GM23338 (cell line): Measurements from ENCODE around the gene ASB8. TPM values are rescaled to one million over a fixed set of nuclear protein-coding genes. Genes with fewer than 3 reads are reported as not detected.
"Not testable (repeated sequence)": the region's sequence is repeated elsewhere in the genome, so short reads cannot be mapped to it uniquely, and the experiment has no call there.

Source experiments
- ATAC-seq: fragments of 200-7000 bp; cut with Tn5 transposase; 3 replicates; pipeline ENCODE4 v1.9.1; 2020
- DNase-seq: peaks from one replicate; pipeline ENCODE4 v3.0.0-alpha.2; 2015; ENCODE audit warnings: low spot score
- H2AFZ ChIP-seq: fragments of 200-600 bp; sonication (generic); 2 replicates; pipeline ENCODE4 v1.8.0; 2016; ENCODE audit warnings: antibody characterized with exemption, mild to moderate bottlenecking, moderate library complexity
- H3F3A ChIP-seq: fragments of 200-600 bp; sonication (generic); replicated peaks from 2 replicates; pipeline ENCODE4 v1.8.0; 2017; ENCODE audit warnings: antibody characterized with exemption, mixed run types, low read depth
- H3K27ac ChIP-seq: fragments of 200-600 bp; sonication (generic); 2 replicates; pipeline ENCODE4 v1.6.1; 2016; ENCODE audit warnings: low read depth
- H3K27me3 ChIP-seq: fragments of 200-600 bp; sonication (generic); 2 replicates; pipeline ENCODE4 v1.8.0; 2016; ENCODE audit warnings: mild to moderate bottlenecking, mixed run types, moderate library complexity; ENCODE audit not compliant: insufficient read depth
- H3K36me3 ChIP-seq: fragments of 200-600 bp; sonication (generic); 2 replicates; pipeline ENCODE4 v1.8.0; 2016; ENCODE audit warnings: mild to moderate bottlenecking; ENCODE audit not compliant: insufficient read depth
- H3K4me1 ChIP-seq: fragments of 200-600 bp; sonication (generic); 2 replicates; pipeline ENCODE4 v1.8.0; 2016; ENCODE audit warnings: mild to moderate bottlenecking, moderate library complexity; ENCODE audit not compliant: insufficient read depth
- H3K4me2 ChIP-seq: fragments of 200-600 bp; sonication (generic); 2 replicates; pipeline ENCODE4 v1.7.1; 2017; ENCODE audit warnings: mixed run types
- H3K4me3 ChIP-seq: fragments of 200-600 bp; sonication (generic); 2 replicates; pipeline ENCODE4 v1.6.1; 2016; ENCODE audit warnings: mixed run types
- H3K79me2 ChIP-seq: fragments of 200-600 bp; sonication (generic); replicated peaks from 2 replicates; pipeline ENCODE4 v1.8.0; 2017; ENCODE audit warnings: mild to moderate bottlenecking; ENCODE audit not compliant: insufficient read depth
- H3K9me2 ChIP-seq: fragments of 200-600 bp; sonication (generic); 2 replicates; pipeline ENCODE4 v1.8.0; 2017; ENCODE audit not compliant: insufficient read depth
- H4K20me1 ChIP-seq: fragments of 200-600 bp; sonication (generic); replicated peaks from 2 replicates; pipeline ENCODE4 v1.8.0; 2017; ENCODE audit warnings: mild to moderate bottlenecking; ENCODE audit not compliant: insufficient read depth
- H3K27ac Mint-ChIP-seq: 2 replicates; pipeline ENCODE4 v1.8.0; 2020; ENCODE audit warnings: inconsistent platforms, mild to moderate bottlenecking, moderate library complexity, mixed read lengths
- H3K27me3 Mint-ChIP-seq: 3 replicates; pipeline ENCODE4 v1.8.0; 2022; ENCODE audit warnings: low read depth, mild to moderate bottlenecking, moderate library complexity, mixed read lengths, inconsistent platforms; ENCODE audit not compliant: insufficient read depth, poor library complexity
- H3K36me3 Mint-ChIP-seq: 3 replicates; pipeline ENCODE4 v1.8.0; 2021; ENCODE audit warnings: low read depth, mild to moderate bottlenecking, inconsistent platforms, moderate library complexity, mixed read lengths
- H3K4me1 Mint-ChIP-seq: 3 replicates; pipeline ENCODE4 v1.8.0; 2020; ENCODE audit warnings: mild to moderate bottlenecking, inconsistent platforms, mixed read lengths
- H3K4me3 Mint-ChIP-seq: 3 replicates; pipeline ENCODE4 v1.8.0; 2021; ENCODE audit warnings: moderate library complexity, mild to moderate bottlenecking, inconsistent platforms, mixed read lengths
- H3K9me3 Mint-ChIP-seq: 3 replicates; pipeline ENCODE4 v1.8.0; 2020; ENCODE audit warnings: moderate library complexity, mild to moderate bottlenecking, inconsistent platforms, mixed read lengths
- CREB1 ChIP-seq: fragments of 250-450 bp; sonication (Bioruptor Pico); IDR thresholded peaks from 2 replicates; pipeline ENCODE4 v1.5.0; 2020; ENCODE audit warnings: low read depth, mild to moderate bottlenecking, moderate library complexity
- ETS1 ChIP-seq: IDR thresholded peaks from 2 replicates; pipeline ENCODE4 v1.6.1; 2016; ENCODE audit warnings: antibody characterized with exemption
- EZH2 ChIP-seq: fragments of 200-600 bp; sonication (generic); IDR thresholded peaks from one replicate; pipeline ENCODE4 v1.8.0; 2017; ENCODE audit warnings: antibody characterized with exemption, mild to moderate bottlenecking, low read depth; ENCODE audit not compliant: unreplicated experiment
- EZH2phosphoT487 ChIP-seq: fragments of 200-600 bp; sonication (generic); IDR thresholded peaks from one replicate; pipeline ENCODE4 v1.8.1; 2018; ENCODE audit warnings: antibody characterized with exemption; ENCODE audit not compliant: unreplicated experiment
- JUNB ChIP-seq: IDR thresholded peaks from one replicate; pipeline ENCODE4 v1.6.1; 2016; ENCODE audit warnings: antibody characterized with exemption; ENCODE audit not compliant: unreplicated experiment
- NANOG ChIP-seq: IDR thresholded peaks from 2 replicates; pipeline ENCODE4 v1.6.1; 2016; ENCODE audit warnings: antibody characterized with exemption, borderline replicate concordance
- POLR2AphosphoS5 ChIP-seq: IDR thresholded peaks from 2 replicates; pipeline ENCODE4 v1.6.1; 2016; ENCODE audit warnings: antibody characterized with exemption, low read depth
- STAT1 ChIP-seq: IDR thresholded peaks from one replicate; pipeline ENCODE4 v1.6.1; 2016; ENCODE audit warnings: antibody characterized with exemption; ENCODE audit not compliant: unreplicated experiment
- ZNF114 ChIP-seq: fragments of 250-450 bp; sonication (Bioruptor Pico); IDR thresholded peaks from 2 replicates; pipeline ENCODE4 v1.5.0; 2020; ENCODE audit warnings: mild to moderate bottlenecking, moderate library complexity
- ZNF331 ChIP-seq: fragments of 250-450 bp; sonication (Bioruptor Pico); IDR thresholded peaks from 2 replicates; pipeline ENCODE4 v1.5.0; 2020; ENCODE audit warnings: low read depth, mild to moderate bottlenecking, moderate library complexity
- polyA plus RNA-seq: library from polyadenylated mRNA; unstranded; fragments of >200 nt; fragmentation: Nextera tagmentation; extraction: Ambion mirVana; gene quantifications from 2 replicates; pipeline ENCODE4 v1.2.1, GENCODE V29; 2016
- total RNA-seq: library from RNA; depleted of rRNA; stranded (reverse); fragments of >200 nt; shearing (Covaris generic); gene quantifications from 2 replicates; pipeline ENCODE4 v1.2.3, GENCODE V29; 2014
- TF ChIP-seq, protein P1 (sequence below), 2 experiments: fragments of 200-600 bp in 1 of 2; sonication (generic) in 1 of 2; conservative IDR thresholded peaks; 2 replicates each; pipeline versions ENCODE4 v1.5.1 to v1.6.1; 2016 to 2017; ENCODE audit warnings: antibody characterized with exemption in 2 of 2, low read depth in 2 of 2, mild to moderate bottlenecking in 2 of 2, moderate library complexity in 1 of 2
- TF ChIP-seq, protein P2 (sequence below): IDR thresholded peaks from one replicate; pipeline ENCODE4 v1.6.1; 2018; ENCODE audit warnings: antibody characterized with exemption; ENCODE audit not compliant: unreplicated experiment

The ASB8 gene
- total and polyA plus RNA-seq, 2 experiments from 2014 or later, result 5.4 to 8.4 TPM

- H3K36me3 Mint-ChIP-seq, result peaks cover 46% of the 10 kb centered on the region
- not testable (repeated sequence) for H3F3A ChIP-seq, H3K4me1 Mint-ChIP-seq, H3K4me1 ChIP-seq, H3K9me2 ChIP-seq, H3K4me2 ChIP-seq, H3K27ac ChIP-seq, ATAC-seq, H3K9me3 Mint-ChIP-seq, H3K27ac Mint-ChIP-seq, DNase-seq, H3K27me3 ChIP-seq, H3K27me3 Mint-ChIP-seq, H3K4me3 ChIP-seq, H2AFZ ChIP-seq, H3K4me3 Mint-ChIP-seq
- peaks cover 14% of the 10 kb centered on the region for H3K79me2 ChIP-seq
- peaks cover 35% of the 10 kb centered on the region for H3K36me3 ChIP-seq
- H4K20me1 ChIP-seq, result peaks cover 14% of the 10 kb centered on the region
These were observed 31.8 kb downstream of the ASB8 start for GRCh38 chr12:48125542-48125941.

DNA sequence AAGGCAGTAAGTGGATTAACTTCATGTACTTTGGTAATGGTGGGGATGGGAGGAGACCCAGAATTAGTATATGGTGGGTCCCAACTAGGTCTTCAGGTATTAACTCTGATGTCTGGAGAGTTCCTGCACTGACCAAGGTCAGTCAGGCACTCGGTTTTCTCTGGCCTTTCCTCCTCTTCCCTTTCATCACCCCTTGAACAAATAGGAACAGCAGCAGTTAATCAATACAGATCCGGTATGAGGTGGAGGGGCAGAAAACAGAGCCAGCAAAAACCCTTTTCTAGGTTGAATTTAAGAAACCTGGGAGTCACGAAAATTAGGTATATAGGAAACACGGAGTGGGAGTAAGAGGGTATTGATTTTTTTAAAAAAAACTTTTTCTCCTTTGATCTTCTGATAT lies 34.1 kb downstream of the ASB8 start:
- Histone ChIP-seq H3K79me2 (peaks cover 23% of the 10 kb centered on the region), H3K27ac (no peak overlapping the region), H3K36me3 (peaks cover 28% of the 10 kb centered on the region), H3K4me1 (peaks cover 12% of the 10 kb centered on the region), H3F3A (no peaks in the 10 kb centered on the region), H4K20me1 (peaks cover 10% of the 10 kb centered on the region), H3K4me3 (no peak overlapping the region), H3K9me2 (no peaks in the 10 kb centered on the region), H3K27me3 (no peaks in the 10 kb centered on the region), H3K4me2 (no peak overlapping the region), H2AFZ (no peak overlapping the region)
- ATAC-seq (no peak), DNase-seq (no peak)
- peaks cover 33% of the 10 kb centered on the region for H3K36me3 Mint-ChIP-seq
- no peaks in the 10 kb centered on the region; the same call in 2 of the 3 replicates for H3K9me3 Mint-ChIP-seq
- H3K4me3 Mint-ChIP-seq, result no peak overlapping the region
- peaks cover 13% of the 10 kb centered on the region for H3K4me1 Mint-ChIP-seq
- TF ChIP-seq NANOG, result no peak
- no peak for TF ChIP-seq ZNF114
- no peak for TF ChIP-seq ZNF331
- TF ChIP-seq CREB1 (CRISPR knock-in tag), result no peak
- TF ChIP-seq STAT1, result no peak
- TF ChIP-seq, protein P1, sequence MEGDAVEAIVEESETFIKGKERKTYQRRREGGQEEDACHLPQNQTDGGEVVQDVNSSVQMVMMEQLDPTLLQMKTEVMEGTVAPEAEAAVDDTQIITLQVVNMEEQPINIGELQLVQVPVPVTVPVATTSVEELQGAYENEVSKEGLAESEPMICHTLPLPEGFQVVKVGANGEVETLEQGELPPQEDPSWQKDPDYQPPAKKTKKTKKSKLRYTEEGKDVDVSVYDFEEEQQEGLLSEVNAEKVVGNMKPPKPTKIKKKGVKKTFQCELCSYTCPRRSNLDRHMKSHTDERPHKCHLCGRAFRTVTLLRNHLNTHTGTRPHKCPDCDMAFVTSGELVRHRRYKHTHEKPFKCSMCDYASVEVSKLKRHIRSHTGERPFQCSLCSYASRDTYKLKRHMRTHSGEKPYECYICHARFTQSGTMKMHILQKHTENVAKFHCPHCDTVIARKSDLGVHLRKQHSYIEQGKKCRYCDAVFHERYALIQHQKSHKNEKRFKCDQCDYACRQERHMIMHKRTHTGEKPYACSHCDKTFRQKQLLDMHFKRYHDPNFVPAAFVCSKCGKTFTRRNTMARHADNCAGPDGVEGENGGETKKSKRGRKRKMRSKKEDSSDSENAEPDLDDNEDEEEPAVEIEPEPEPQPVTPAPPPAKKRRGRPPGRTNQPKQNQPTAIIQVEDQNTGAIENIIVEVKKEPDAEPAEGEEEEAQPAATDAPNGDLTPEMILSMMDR (conservative IDR thresholded peaks at IDR 0.05; ENCODE audit: low read depth in 2 of 2), result no peak
- no peak for TF ChIP-seq JUNB
- H3K27ac Mint-ChIP-seq, result no peak overlapping the region; the same call in 1 of the 2 replicates
- peaks cover 5% of the 10 kb centered on the region for H3K27me3 Mint-ChIP-seq

GRCh38 chr12:48122065-48122834 lies 35.1 kb downstream of the ASB8 start:
- H3K4me1 ChIP-seq, result peaks cover 14% of the 10 kb centered on the region
- peaks cover 25% of the 10 kb centered on the region for H3K36me3 ChIP-seq
- H3K27me3 Mint-ChIP-seq, result peaks cover 5% of the 10 kb centered on the region
- H3K36me3 Mint-ChIP-seq, result peaks cover 27% of the 10 kb centered on the region
- peaks cover 15% of the 10 kb centered on the region for H3K4me1 Mint-ChIP-seq
- peaks cover 10% of the 10 kb centered on the region for H4K20me1 ChIP-seq
- H3K4me2 ChIP-seq, result no peak overlapping the region
- H3K79me2 ChIP-seq, result peaks cover 23% of the 10 kb centered on the region
- H3K27ac ChIP-seq, result no peak overlapping the region
- no peak overlapping the region for H3K27ac Mint-ChIP-seq
- no peak for DNase-seq
- no peaks in the 10 kb centered on the region; the same call in 2 of the 3 replicates for H3K9me3 Mint-ChIP-seq
- no peaks in the 10 kb centered on the region for H3F3A ChIP-seq
- no peaks in the 10 kb centered on the region for H3K9me2 ChIP-seq
- no peak overlapping the region for H3K4me3 Mint-ChIP-seq
- H3K27me3 ChIP-seq, result no peaks in the 10 kb centered on the region
- ATAC-seq, result no peak
- no peak overlapping the region for H2AFZ ChIP-seq
- H3K4me3 ChIP-seq, result no peak overlapping the region
- TF ChIP-seq EZH2phosphoT487, result no peak
- no peak for TF ChIP-seq NANOG
- no peak for TF ChIP-seq CREB1 (CRISPR knock-in tag)
- TF ChIP-seq POLR2AphosphoS5, result no peak
- TF ChIP-seq JUNB, result no peak
- no peak for TF ChIP-seq STAT1
- TF ChIP-seq EZH2, result no peak
- TF ChIP-seq, protein P2, sequence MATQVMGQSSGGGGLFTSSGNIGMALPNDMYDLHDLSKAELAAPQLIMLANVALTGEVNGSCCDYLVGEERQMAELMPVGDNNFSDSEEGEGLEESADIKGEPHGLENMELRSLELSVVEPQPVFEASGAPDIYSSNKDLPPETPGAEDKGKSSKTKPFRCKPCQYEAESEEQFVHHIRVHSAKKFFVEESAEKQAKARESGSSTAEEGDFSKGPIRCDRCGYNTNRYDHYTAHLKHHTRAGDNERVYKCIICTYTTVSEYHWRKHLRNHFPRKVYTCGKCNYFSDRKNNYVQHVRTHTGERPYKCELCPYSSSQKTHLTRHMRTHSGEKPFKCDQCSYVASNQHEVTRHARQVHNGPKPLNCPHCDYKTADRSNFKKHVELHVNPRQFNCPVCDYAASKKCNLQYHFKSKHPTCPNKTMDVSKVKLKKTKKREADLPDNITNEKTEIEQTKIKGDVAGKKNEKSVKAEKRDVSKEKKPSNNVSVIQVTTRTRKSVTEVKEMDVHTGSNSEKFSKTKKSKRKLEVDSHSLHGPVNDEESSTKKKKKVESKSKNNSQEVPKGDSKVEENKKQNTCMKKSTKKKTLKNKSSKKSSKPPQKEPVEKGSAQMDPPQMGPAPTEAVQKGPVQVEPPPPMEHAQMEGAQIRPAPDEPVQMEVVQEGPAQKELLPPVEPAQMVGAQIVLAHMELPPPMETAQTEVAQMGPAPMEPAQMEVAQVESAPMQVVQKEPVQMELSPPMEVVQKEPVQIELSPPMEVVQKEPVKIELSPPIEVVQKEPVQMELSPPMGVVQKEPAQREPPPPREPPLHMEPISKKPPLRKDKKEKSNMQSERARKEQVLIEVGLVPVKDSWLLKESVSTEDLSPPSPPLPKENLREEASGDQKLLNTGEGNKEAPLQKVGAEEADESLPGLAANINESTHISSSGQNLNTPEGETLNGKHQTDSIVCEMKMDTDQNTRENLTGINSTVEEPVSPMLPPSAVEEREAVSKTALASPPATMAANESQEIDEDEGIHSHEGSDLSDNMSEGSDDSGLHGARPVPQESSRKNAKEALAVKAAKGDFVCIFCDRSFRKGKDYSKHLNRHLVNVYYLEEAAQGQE, result no peak
- no peak for TF ChIP-seq ZNF114
- TF ChIP-seq ETS1, result no peak
